Progenitor cell of endocrine pancreas (in vitro differentiated cells): ENCODE data around the gene DSC2. TPM values are rescaled to one million over a fixed set of nuclear protein-coding genes. Genes with fewer than 3 reads are reported as not detected.
"Not testable (repeated sequence)": the region's sequence is repeated elsewhere in the genome, so short reads cannot be mapped to it uniquely, and the experiment has no call there.

Experiments used
- DNase-seq: peaks from one replicate; pipeline ENCODE4 v3.0.0; 2021; ENCODE audit warnings: low spot score; ENCODE audit not compliant: unreplicated experiment
- H3K27ac Mint-ChIP-seq: 2 replicates; pipeline ENCODE4 v1.8.0; 2021; ENCODE audit warnings: mild to moderate bottlenecking, moderate library complexity, mixed read lengths
- H3K27me3 Mint-ChIP-seq: 2 replicates; pipeline ENCODE4 v1.8.0; 2021; ENCODE audit warnings: mixed read lengths
- H3K36me3 Mint-ChIP-seq: 2 replicates; pipeline ENCODE4 v1.8.0; 2022; ENCODE audit warnings: mixed read lengths; ENCODE audit not compliant: insufficient read depth
- H3K4me1 Mint-ChIP-seq: 2 replicates; pipeline ENCODE4 v1.8.0; 2021; ENCODE audit warnings: low read depth, mixed read lengths
- H3K4me3 Mint-ChIP-seq: 2 replicates; pipeline ENCODE4 v1.8.0; 2021; ENCODE audit warnings: low read depth, mild to moderate bottlenecking, moderate library complexity, mixed read lengths
- H3K9me3 Mint-ChIP-seq: 2 replicates; pipeline ENCODE4 v1.8.0; 2021; ENCODE audit warnings: low read depth, mixed read lengths
- total RNA-seq: library from RNA; stranded (reverse); gene quantifications from 2 replicates; pipeline ENCODE4 v1.2.1, GENCODE V29; 2021
- TF ChIP-seq, protein P1 (sequence below): fragments of 200-600 bp; sonication (generic); IDR thresholded peaks from one replicate; pipeline ENCODE4 v1.5.0; 2021; ENCODE audit warnings: antibody characterized with exemption, mild to moderate bottlenecking; ENCODE audit not compliant: unreplicated experiment

DSC2 gene
- total RNA-seq, 1 donor from 2014 or later: 94.1 TPM

DNA sequence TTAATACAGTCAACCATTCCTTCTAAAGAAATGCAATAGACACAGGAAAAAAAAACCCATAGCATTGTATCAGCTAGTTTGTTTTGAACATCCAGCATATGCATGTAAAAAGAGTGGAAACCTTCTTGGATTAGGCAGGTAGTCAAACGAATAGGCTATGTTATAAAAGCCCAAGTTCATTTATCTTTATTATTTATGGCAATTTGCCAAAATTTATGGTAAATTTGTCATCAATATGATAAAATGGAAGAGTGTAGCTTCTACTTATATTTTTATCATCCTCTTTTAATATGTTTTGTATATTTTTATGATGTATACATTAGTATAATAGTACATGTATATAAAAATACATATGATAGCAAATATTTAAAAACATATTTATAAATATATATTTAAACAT is 36.5 kb upstream of the DSC2 start:
- H3K4me3 Mint-ChIP-seq: no peak overlapping the region
- no peak for DNase-seq
- H3K27me3 Mint-ChIP-seq: no peaks in the 10 kb centered on the region
- H3K27ac Mint-ChIP-seq: no peak overlapping the region
- TF ChIP-seq, protein P1, sequence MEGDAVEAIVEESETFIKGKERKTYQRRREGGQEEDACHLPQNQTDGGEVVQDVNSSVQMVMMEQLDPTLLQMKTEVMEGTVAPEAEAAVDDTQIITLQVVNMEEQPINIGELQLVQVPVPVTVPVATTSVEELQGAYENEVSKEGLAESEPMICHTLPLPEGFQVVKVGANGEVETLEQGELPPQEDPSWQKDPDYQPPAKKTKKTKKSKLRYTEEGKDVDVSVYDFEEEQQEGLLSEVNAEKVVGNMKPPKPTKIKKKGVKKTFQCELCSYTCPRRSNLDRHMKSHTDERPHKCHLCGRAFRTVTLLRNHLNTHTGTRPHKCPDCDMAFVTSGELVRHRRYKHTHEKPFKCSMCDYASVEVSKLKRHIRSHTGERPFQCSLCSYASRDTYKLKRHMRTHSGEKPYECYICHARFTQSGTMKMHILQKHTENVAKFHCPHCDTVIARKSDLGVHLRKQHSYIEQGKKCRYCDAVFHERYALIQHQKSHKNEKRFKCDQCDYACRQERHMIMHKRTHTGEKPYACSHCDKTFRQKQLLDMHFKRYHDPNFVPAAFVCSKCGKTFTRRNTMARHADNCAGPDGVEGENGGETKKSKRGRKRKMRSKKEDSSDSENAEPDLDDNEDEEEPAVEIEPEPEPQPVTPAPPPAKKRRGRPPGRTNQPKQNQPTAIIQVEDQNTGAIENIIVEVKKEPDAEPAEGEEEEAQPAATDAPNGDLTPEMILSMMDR: no peak
- no peaks in the 10 kb centered on the region for H3K36me3 Mint-ChIP-seq
- H3K4me1 Mint-ChIP-seq: peaks cover 7% of the 10 kb centered on the region
- H3K9me3 Mint-ChIP-seq: no peaks in the 10 kb centered on the region

DNA sequence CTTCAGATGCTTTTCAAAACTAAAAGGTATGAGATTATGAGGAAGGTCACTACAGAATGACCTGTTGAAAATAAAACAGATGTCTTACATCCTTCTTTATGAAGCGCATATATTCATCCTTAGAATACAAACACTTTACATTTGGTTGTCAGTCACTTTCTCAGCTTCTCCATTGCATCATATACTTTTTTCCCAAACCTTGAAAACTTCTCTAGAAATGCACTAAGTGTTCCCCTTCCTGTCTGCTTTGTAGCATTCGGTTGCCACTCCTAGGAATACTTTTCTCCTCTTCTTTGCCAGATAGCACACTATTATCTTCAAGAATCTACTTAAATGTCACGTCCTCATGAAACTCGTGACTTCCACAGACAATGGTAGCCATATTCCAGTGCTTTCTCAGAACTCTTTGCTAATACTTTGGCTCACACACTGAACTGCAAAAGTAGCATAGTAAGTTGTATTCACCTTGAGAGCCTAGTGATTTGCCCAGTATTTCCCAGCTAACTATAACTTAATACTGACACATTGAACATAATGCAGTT is 32.8 kb upstream of the DSC2 start:
- Mint-ChIP-seq H3K4me3 (no peak overlapping the region), H3K36me3 (no peaks in the 10 kb centered on the region), H3K27me3 (no peaks in the 10 kb centered on the region), H3K27ac (no peak overlapping the region), H3K9me3 (no peaks in the 10 kb centered on the region), H3K4me1 (peaks cover 5% of the 10 kb centered on the region)
- DNase-seq: no peak
- TF ChIP-seq, protein P1: no peak

DNA sequence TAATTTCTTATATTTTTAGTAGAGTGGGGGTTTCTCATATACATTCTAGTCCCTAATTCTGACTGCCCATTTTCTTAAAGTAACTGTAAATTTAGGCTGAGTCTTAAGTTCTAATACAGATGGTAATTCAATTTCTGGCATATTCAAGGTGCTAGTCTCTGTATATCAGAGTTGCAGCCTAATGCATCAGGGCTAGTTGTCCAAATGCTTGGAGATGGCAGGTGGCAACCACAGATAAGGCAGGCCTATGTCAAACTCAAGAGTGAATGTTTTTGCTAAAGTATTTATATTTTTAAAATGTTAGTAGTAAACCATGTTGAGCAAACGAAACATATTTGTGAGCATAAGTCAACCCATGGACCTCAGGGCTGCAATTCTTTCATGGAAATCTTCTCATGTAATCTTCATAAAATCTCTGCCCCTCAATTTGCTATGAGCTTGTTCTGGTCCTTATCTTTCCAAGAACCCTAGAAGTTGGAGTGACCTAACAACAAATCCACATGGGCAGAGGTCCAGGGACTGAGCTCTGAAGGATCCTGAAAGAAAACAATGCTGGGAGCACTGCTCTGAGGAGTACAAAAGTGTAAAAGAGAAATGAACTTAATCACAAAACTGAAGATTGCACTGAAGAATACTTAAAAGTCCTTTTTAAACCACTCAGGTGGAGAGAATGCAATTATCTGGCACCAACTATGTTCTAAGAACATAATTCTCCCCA is 27.3 kb upstream of the DSC2 start:
- DNase-seq: no peak
- H3K4me1 Mint-ChIP-seq: no peaks in the 10 kb centered on the region
- H3K9me3 Mint-ChIP-seq: no peaks in the 10 kb centered on the region
- no peaks in the 10 kb centered on the region for H3K36me3 Mint-ChIP-seq
- H3K4me3 Mint-ChIP-seq: no peak overlapping the region
- H3K27me3 Mint-ChIP-seq: no peaks in the 10 kb centered on the region
- TF ChIP-seq, protein P1: no peak
- no peak overlapping the region for H3K27ac Mint-ChIP-seq

DNA sequence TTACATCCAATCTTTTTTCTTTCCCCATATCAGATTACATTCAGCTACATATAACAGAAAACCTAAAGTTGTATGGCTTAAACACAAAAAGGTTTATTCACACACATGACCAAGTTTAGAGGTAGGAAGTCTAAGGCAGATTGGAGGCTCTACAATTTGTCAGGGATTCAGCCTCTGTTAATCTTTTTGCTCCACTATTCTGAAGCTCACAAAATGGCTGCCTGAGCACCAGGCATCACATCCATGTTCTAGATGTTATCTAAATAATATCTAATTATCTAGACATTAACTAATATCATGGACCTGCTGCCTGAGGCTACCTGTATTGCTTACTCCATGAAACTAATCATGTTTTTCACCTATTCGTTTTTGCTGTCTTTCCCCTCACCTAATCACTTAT is 23.7 kb upstream of the DSC2 start:
- no peak for DNase-seq
- H3K36me3 Mint-ChIP-seq: no peaks in the 10 kb centered on the region
- H3K4me3 Mint-ChIP-seq: no peak overlapping the region
- no peaks in the 10 kb centered on the region for H3K27me3 Mint-ChIP-seq
- no peaks in the 10 kb centered on the region for H3K4me1 Mint-ChIP-seq
- TF ChIP-seq, protein P1: no peak
- H3K9me3 Mint-ChIP-seq: no peaks in the 10 kb centered on the region
- H3K27ac Mint-ChIP-seq: no peak overlapping the region

DNA sequence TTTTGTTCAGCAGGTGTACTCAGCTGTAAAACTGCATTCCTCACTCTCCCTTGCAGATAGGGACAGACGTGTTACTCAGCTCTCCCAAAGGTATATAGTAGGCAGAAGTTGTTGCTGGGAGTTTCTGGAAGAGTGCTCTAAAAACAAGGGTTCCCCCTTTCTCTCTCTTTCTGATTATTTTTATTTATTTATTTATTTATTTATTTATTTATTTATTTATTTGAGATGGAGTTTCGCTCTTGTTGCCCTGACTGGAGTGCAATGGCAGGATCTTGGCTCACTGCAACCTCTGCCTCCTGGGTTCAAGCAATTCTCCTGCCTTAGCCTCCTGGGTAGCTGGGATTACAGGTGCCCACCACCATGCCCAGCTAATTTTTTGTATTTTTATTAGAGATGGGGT is 20.9 kb upstream of the DSC2 start:
- not testable (repeated sequence) for H3K27me3 Mint-ChIP-seq, H3K9me3 Mint-ChIP-seq, H3K36me3 Mint-ChIP-seq, H3K4me1 Mint-ChIP-seq, H3K4me3 Mint-ChIP-seq, DNase-seq, H3K27ac Mint-ChIP-seq

DNA sequence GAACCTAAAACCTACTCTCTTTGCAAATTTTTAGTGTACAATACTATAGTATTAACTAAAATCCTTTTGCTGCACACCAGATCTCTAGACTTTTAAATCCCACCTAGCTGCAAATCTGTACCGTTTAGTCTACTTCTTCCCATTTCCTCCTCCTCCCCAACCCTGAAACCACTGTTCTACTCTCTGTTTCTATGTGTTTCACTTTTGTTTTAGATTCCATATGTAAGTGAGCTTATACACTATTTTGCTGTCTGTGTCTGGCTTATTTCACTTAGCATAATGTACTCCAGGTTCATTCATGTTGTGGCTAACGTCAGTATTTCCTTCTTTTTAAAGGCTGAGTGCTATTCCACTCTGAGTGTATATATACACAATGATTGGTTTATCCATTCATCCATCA is 18.4 kb upstream of the DSC2 start:
- Mint-ChIP-seq H3K9me3 (no peaks in the 10 kb centered on the region), H3K4me3 (no peak overlapping the region), H3K27me3 (no peaks in the 10 kb centered on the region), H3K27ac (no peak overlapping the region), H3K4me1 (peaks cover 5% of the 10 kb centered on the region), H3K36me3 (no peaks in the 10 kb centered on the region)
- DNase-seq: no peak
- TF ChIP-seq, protein P1: no peak
